K562 (cell line): ENCODE data around the gene MCCC1.

Experiments used
- FOXP1 ChIP-seq: sonication (generic); formaldehyde crosslinking; IDR thresholded peaks from 2 replicates; pipeline ENCODE4 v1.8.0; 2022; ENCODE audit warnings: mild to moderate bottlenecking, missing genetic modification reagents
- HDAC2 ChIP-seq: fragments of 450-650 bp; IDR thresholded peaks from 2 replicates; pipeline ENCODE4 v1.6.1; 2016; ENCODE audit warnings: mild to moderate bottlenecking
- MTF1 ChIP-seq: fragments of 250-450 bp; sonication (Bioruptor Pico); IDR thresholded peaks from 2 replicates; pipeline ENCODE4 v1.9.0; 2021; ENCODE audit warnings: moderate library complexity, mild to moderate bottlenecking, inconsistent platforms, borderline replicate concordance
- POLR2A ChIP-seq: fragments of 450-650 bp; conservative IDR thresholded peaks from 2 replicates; pipeline ENCODE4 v1.6.1; 2016
- SMARCC2 ChIP-seq: fragments of 450-650 bp; IDR thresholded peaks from 2 replicates; pipeline ENCODE4 v1.6.1; 2017; ENCODE audit warnings: antibody characterized with exemption, moderate library complexity, mild to moderate bottlenecking, low read depth
- SPI1 ChIP-seq: IDR thresholded peaks from 2 replicates; pipeline ENCODE4 v1.6.1; 2011; ENCODE audit warnings: low read depth, low read length, control low read depth, borderline replicate concordance
- STAT5B ChIP-seq: fragments of 250-450 bp; sonication (Bioruptor Pico); IDR thresholded peaks from 2 replicates; pipeline ENCODE4 v1.8.0; 2021; ENCODE audit warnings: mild to moderate bottlenecking, inconsistent platforms
- TCF7L2 ChIP-seq: fragments of 150-350 bp; IDR thresholded peaks from 2 replicates; pipeline ENCODE4 v1.6.1; 2016; ENCODE audit warnings: low read depth, mild to moderate bottlenecking, low read length, moderate library complexity

GRCh38 chr3:182967218-182968204, 131.8 kb downstream of the MCCC1 start:
- TF ChIP-seq SMARCC2 (no peak), MTF1 (CRISPR knock-in tag) (no peak), HDAC2 (no peak), POLR2A (no peak), SPI1 (no peak), TCF7L2 (no peak), STAT5B (CRISPR knock-in tag) (no peak), FOXP1 (CRISPR knock-in tag) (no peak)
